MM.1S (cell line): ENCODE measurements around the gene RAB3GAP2.

ENCODE experiments used
- DNase-seq: peaks from one replicate; pipeline ENCODE4 v3.0.0-alpha.2; 2015
- H2AFZ ChIP-seq: fragments of 300-600 bp; sonication (generic); 2 replicates; pipeline ENCODE4 v1.6.0; 2016; ENCODE audit warnings: antibody characterized with exemption, low read length
- H3F3A ChIP-seq: fragments of 300-600 bp; sonication (generic); 2 replicates; pipeline ENCODE4 v1.6.1; 2016; ENCODE audit warnings: mild to moderate bottlenecking, antibody characterized with exemption, low read length, moderate library complexity, mixed read lengths; ENCODE audit not compliant: insufficient read depth
- H3K27ac ChIP-seq: fragments of 300-600 bp; sonication (generic); 2 replicates; pipeline ENCODE4 v1.5.1; 2016; ENCODE audit warnings: mild to moderate bottlenecking, low read length
- H3K27me3 ChIP-seq: fragments of 300-600 bp; sonication (generic); replicated peaks from 2 replicates; pipeline ENCODE4 v1.6.0; 2016; ENCODE audit warnings: low read length; ENCODE audit not compliant: insufficient read depth
- H3K36me3 ChIP-seq: fragments of 300-600 bp; sonication (generic); replicated peaks from 2 replicates; pipeline ENCODE4 v1.6.1; 2016; ENCODE audit warnings: mild to moderate bottlenecking, low read length, mixed read lengths; ENCODE audit not compliant: insufficient read depth
- H3K4me1 ChIP-seq: fragments of 300-600 bp; sonication (generic); 2 replicates; pipeline ENCODE4 v1.6.1; 2016; ENCODE audit warnings: low read length, mixed read lengths
- H3K4me2 ChIP-seq: fragments of 300-600 bp; sonication (generic); 2 replicates; pipeline ENCODE4 v1.6.0; 2016; ENCODE audit warnings: low read depth, low read length
- H3K4me3 ChIP-seq: fragments of 300-600 bp; sonication (generic); 2 replicates; pipeline ENCODE4 v1.5.1; 2016; ENCODE audit warnings: low read length, mixed read lengths
- H3K79me2 ChIP-seq: fragments of 300-600 bp; sonication (generic); 2 replicates; pipeline ENCODE4 v1.6.1; 2016; ENCODE audit warnings: mixed run types, low read length, mixed read lengths
- H3K9ac ChIP-seq: fragments of 300-600 bp; sonication (generic); 2 replicates; pipeline ENCODE4 v1.6.1; 2016; ENCODE audit warnings: low read length, mixed read lengths
- H3K9me2 ChIP-seq: fragments of 300-600 bp; sonication (generic); replicated peaks from 2 replicates; pipeline ENCODE4 v1.6.1; 2016; ENCODE audit warnings: mild to moderate bottlenecking, low read length, mixed read lengths; ENCODE audit not compliant: insufficient read depth
- H3K9me3 ChIP-seq: fragments of 300-600 bp; sonication (generic); replicated peaks from 2 replicates; pipeline ENCODE4 v1.6.1; 2016; ENCODE audit warnings: mild to moderate bottlenecking, low read length, mixed read lengths; ENCODE audit not compliant: insufficient read depth
- H4K20me1 ChIP-seq: fragments of 300-600 bp; sonication (generic); 2 replicates; pipeline ENCODE4 v1.6.1; 2016; ENCODE audit warnings: mild to moderate bottlenecking, low read length, moderate library complexity, mixed read lengths; ENCODE audit not compliant: insufficient read depth
- EZH2 ChIP-seq: fragments of 300-600 bp; sonication (generic); optimal IDR thresholded peaks from 2 replicates; pipeline ENCODE3; 2017; ENCODE audit warnings: low read depth, mild to moderate bottlenecking, antibody characterized with exemption, low read length, mixed read lengths
- EZH2phosphoT487 ChIP-seq: fragments of 300-600 bp; sonication (generic); IDR thresholded peaks from 2 replicates; pipeline ENCODE4 v1.6.1; 2018; ENCODE audit warnings: antibody characterized with exemption, low read length
- TF ChIP-seq, protein P1 (sequence below): fragments of 300-600 bp; sonication (generic); IDR thresholded peaks from 2 replicates; pipeline ENCODE4 v1.5.1; 2016; ENCODE audit warnings: antibody characterized with exemption, low read length, mixed read lengths

The RAB3GAP2 gene

DNA sequence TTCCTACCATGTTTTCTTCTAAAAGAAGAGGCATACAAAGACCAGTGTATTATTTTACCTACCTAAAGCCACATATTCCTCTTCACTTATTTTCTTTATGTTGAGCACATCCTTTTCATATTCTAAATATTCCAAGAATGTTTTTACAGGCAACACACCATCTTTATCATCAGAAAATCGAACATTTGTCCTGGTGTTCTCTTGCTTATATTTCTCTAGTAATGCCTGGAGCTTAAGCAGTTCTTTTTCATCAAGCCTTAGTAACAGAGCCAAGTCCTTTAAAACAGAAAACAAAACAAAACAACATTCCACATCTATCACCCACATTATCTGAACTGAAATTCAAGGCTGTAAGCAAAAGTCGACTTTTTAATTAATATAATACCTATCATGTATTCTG lies 89.6 kb downstream of the RAB3GAP2 start:
- Histone ChIP-seq H3K4me3 (no peak overlapping the region), H3K4me1 (no peaks in the 10 kb centered on the region), H3K79me2 (no peaks in the 10 kb centered on the region), H3K9me2 (no peaks in the 10 kb centered on the region), H3K27me3 (no peaks in the 10 kb centered on the region), H3K9me3 (no peaks in the 10 kb centered on the region), H3F3A (no peaks in the 10 kb centered on the region), H4K20me1 (no peaks in the 10 kb centered on the region), H3K36me3 (no peaks in the 10 kb centered on the region; the same call in 1 of the 2 replicates), H3K4me2 (no peak overlapping the region), H3K9ac (no peak overlapping the region), H2AFZ (no peak overlapping the region), H3K27ac (no peak overlapping the region)
- TF ChIP-seq, protein P1, sequence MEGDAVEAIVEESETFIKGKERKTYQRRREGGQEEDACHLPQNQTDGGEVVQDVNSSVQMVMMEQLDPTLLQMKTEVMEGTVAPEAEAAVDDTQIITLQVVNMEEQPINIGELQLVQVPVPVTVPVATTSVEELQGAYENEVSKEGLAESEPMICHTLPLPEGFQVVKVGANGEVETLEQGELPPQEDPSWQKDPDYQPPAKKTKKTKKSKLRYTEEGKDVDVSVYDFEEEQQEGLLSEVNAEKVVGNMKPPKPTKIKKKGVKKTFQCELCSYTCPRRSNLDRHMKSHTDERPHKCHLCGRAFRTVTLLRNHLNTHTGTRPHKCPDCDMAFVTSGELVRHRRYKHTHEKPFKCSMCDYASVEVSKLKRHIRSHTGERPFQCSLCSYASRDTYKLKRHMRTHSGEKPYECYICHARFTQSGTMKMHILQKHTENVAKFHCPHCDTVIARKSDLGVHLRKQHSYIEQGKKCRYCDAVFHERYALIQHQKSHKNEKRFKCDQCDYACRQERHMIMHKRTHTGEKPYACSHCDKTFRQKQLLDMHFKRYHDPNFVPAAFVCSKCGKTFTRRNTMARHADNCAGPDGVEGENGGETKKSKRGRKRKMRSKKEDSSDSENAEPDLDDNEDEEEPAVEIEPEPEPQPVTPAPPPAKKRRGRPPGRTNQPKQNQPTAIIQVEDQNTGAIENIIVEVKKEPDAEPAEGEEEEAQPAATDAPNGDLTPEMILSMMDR = no peak
- TF ChIP-seq EZH2phosphoT487 = no peak
- no peak for TF ChIP-seq EZH2
- no peak for DNase-seq

DNA sequence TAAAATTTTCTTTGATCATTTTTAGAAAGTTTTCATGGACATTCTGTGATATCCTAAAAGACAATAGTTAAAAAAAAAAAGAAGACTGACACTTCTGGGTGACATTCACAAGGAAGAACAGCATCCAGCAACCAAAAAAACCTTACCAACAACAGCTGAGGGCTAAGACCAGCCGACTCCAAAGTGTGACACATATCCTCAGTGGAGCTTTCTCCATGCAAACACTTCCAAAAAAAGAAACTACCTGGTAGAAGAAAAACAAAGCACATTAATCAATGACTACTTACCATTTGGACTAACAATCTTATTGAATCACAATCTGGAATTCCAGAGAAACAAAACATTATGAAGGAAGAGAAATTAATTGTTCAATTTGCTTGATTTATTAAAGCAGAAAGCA lies 90.1 kb downstream of the RAB3GAP2 start:
- DNase-seq = no peak
- Histone ChIP-seq H3K4me2 (no peak overlapping the region), H3F3A (no peaks in the 10 kb centered on the region), H3K4me3 (no peak overlapping the region), H3K27ac (no peak overlapping the region), H4K20me1 (no peaks in the 10 kb centered on the region), H2AFZ (no peak overlapping the region), H3K36me3 (no peaks in the 10 kb centered on the region; the same call in 1 of the 2 replicates), H3K27me3 (no peaks in the 10 kb centered on the region), H3K9me3 (no peaks in the 10 kb centered on the region), H3K9me2 (no peaks in the 10 kb centered on the region), H3K9ac (no peak overlapping the region), H3K4me1 (no peaks in the 10 kb centered on the region), H3K79me2 (no peaks in the 10 kb centered on the region; the same call in 1 of the 2 replicates)
- TF ChIP-seq EZH2 (no peak), EZH2phosphoT487 (no peak)
- TF ChIP-seq, protein P1 = no peak

DNA sequence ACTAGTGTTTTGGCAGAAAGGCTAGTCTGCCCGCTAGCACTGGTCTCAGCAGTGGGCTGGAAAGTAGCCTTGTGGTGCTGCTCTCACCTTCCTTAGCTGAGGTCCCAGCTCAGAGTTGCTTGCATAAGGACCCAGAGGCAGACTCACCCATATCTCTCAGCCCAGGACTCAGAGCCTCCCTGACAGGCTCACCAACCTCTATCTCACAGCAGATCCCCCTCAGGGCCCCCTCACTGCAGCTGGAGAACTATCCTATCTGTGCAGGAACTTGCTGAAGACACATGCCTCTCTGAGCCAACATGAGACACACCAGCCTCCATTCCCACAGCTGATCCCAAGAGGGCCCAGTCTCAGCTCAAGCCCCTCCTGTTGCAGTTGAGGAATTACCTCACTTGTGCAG lies 95.7 kb downstream of the RAB3GAP2 start:
- Histone ChIP-seq H2AFZ (no peak overlapping the region), H3K27ac (no peak overlapping the region), H4K20me1 (no peaks in the 10 kb centered on the region), H3K36me3 (no peaks in the 10 kb centered on the region), H3F3A (no peaks in the 10 kb centered on the region), H3K79me2 (no peaks in the 10 kb centered on the region; the same call in 1 of the 2 replicates), H3K9me2 (no peaks in the 10 kb centered on the region), H3K4me2 (no peak overlapping the region), H3K9ac (no peak overlapping the region), H3K27me3 (no peaks in the 10 kb centered on the region), H3K4me1 (no peaks in the 10 kb centered on the region), H3K4me3 (no peak overlapping the region), H3K9me3 (no peaks in the 10 kb centered on the region)
- DNase-seq = no peak
- TF ChIP-seq EZH2 = no peak
- no peak for TF ChIP-seq EZH2phosphoT487
- TF ChIP-seq, protein P1 = no peak
